DMS 273 (cell line): Measurements from ENCODE around the gene RRP15.
A peak's percentile ranks its signal among the peaks of the same experiment; 100 is the strongest.

Experiments
- DNase-seq: peaks from one replicate; lab custom pipeline; 2025; ENCODE audit not compliant: unreplicated experiment; lab: John Stamatoyannopoulos, UW

RRP15 gene

GRCh38 chr1:218339267-218339831 is 54.3 kb downstream of the RRP15 start:
- DNase-seq = peak; percentile 66

- DNase-seq = no peak
Measured at GRCh38 chr1:218341325-218341724, 56.2 kb downstream of the RRP15 start.

- no peak for DNase-seq
Measured at GRCh38 chr1:218342091-218342490, 57.0 kb downstream of the RRP15 start.

GRCh38 chr1:218344814-218345672 is 60.0 kb downstream of the RRP15 start, which contains the start of gene TGFB2:
TSS of gene TGFB2 (plus strand) at chr1:218345336. CDS start at chr1:218346702, 1,366 bp downstream.
- peak; percentile 85 for DNase-seq

GRCh38 chr1:218345673-218346390 is 60.7 kb downstream of the RRP15 start:
- DNase-seq = peak; percentile 89

GRCh38 chr1:218346391-218347204 is 61.5 kb downstream of the RRP15 start:
- peak; percentile 65 for DNase-seq

GRCh38 chr1:218347336-218347722 is 62.2 kb downstream of the RRP15 start:
- peak; percentile 65 for DNase-seq

GRCh38 chr1:218347723-218348627 is 62.9 kb downstream of the RRP15 start:
- DNase-seq = peak; percentile 74

GRCh38 chr1:218348628-218349071 is 63.6 kb downstream of the RRP15 start:
- DNase-seq = no peak

- peak; percentile 19 for DNase-seq
Measured at GRCh38 chr1:218349348-218350034, 64.4 kb downstream of the RRP15 start.

GRCh38 chr1:218350035-218350525 is 65.0 kb downstream of the RRP15 start:
- DNase-seq = no peak

GRCh38 chr1:218350801-218351266 is 65.7 kb downstream of the RRP15 start:
- DNase-seq = no peak

GRCh38 chr1:218351391-218352074 is 66.4 kb downstream of the RRP15 start:
- peak; percentile 35 for DNase-seq

- DNase-seq = no peak
Measured at GRCh38 chr1:218352075-218352438, 67.0 kb downstream of the RRP15 start.

GRCh38 chr1:218353656-218354055 is 68.6 kb downstream of the RRP15 start:
- DNase-seq = no peak

GRCh38 chr1:218355278-218355677 is 70.2 kb downstream of the RRP15 start:
- no peak for DNase-seq

GRCh38 chr1:218357211-218357892 is 72.3 kb downstream of the RRP15 start:
- DNase-seq = no peak

GRCh38 chr1:218357893-218358232 is 72.8 kb downstream of the RRP15 start:
- no peak for DNase-seq
